ENCODE data around the gene PRSS23.

PRSS23 gene

GRCh38 chr11:86775361-86775760, 25.0 kb upstream of the PRSS23 start:
- DNase-seq (ENCODE audit: low read depth), result no peak
- TF ChIP-seq CTCF (IDR thresholded peaks at IDR 0.05; ENCODE audit: insufficient read depth, low read depth, low read length, missing control alignments), result no peak
- H3K4me3 ChIP-seq (ENCODE audit: low read depth, low read length), result no peak overlapping the region

GRCh38 chr11:86781546-86781945, 18.8 kb upstream of the PRSS23 start:
- H3K4me3 ChIP-seq (ENCODE audit: low read depth, low read length), result no peak overlapping the region
- no peak for TF ChIP-seq CTCF (IDR thresholded peaks at IDR 0.05; ENCODE audit: insufficient read depth, low read depth, low read length, missing control alignments)
- no peak for DNase-seq (ENCODE audit: low read depth)

GRCh38 chr11:86782742-86783141, 17.6 kb upstream of the PRSS23 start:
- DNase-seq (ENCODE audit: low read depth), result no peak
- TF ChIP-seq CTCF (IDR thresholded peaks at IDR 0.05; ENCODE audit: insufficient read depth, low read depth, low read length, missing control alignments), result no peak
- no peak overlapping the region for H3K4me3 ChIP-seq (ENCODE audit: low read depth, low read length)

GRCh38 chr11:86783661-86784060, 16.7 kb upstream of the PRSS23 start:
- no peak for TF ChIP-seq CTCF (IDR thresholded peaks at IDR 0.05; ENCODE audit: insufficient read depth, low read depth, low read length, missing control alignments)
- no peak for DNase-seq (ENCODE audit: low read depth)
- no peak overlapping the region for H3K4me3 ChIP-seq (ENCODE audit: low read depth, low read length)

GRCh38 chr11:86784241-86784681, 16.1 kb upstream of the PRSS23 start:
- TF ChIP-seq CTCF (IDR thresholded peaks at IDR 0.05; ENCODE audit: insufficient read depth, low read depth, low read length, missing control alignments), result no peak
- DNase-seq (ENCODE audit: low read depth), result no peak
- H3K4me3 ChIP-seq (ENCODE audit: low read depth, low read length), result no peak overlapping the region

GRCh38 chr11:86785576-86785975, 14.8 kb upstream of the PRSS23 start:
- no peak for TF ChIP-seq CTCF (IDR thresholded peaks at IDR 0.05; ENCODE audit: insufficient read depth, low read depth, low read length, missing control alignments)
- DNase-seq (ENCODE audit: low read depth), result no peak
- H3K4me3 ChIP-seq (ENCODE audit: low read depth, low read length), result no peak overlapping the region

- no peak for DNase-seq (ENCODE audit: low read depth)
- TF ChIP-seq CTCF (IDR thresholded peaks at IDR 0.05; ENCODE audit: insufficient read depth, low read depth, low read length, missing control alignments), result no peak
- H3K4me3 ChIP-seq (ENCODE audit: low read depth, low read length), result no peak overlapping the region
Measured at GRCh38 chr11:86787018-86787536, 13.3 kb upstream of the PRSS23 start.
